K562 (cell line): Measurements from ENCODE around the gene CACNA2D2. TPM values are rescaled to one million over a fixed set of nuclear protein-coding genes. Genes with fewer than 3 reads are reported as not detected.

Experiments used
- CAMTA2 ChIP-seq: fragments of 250-450 bp; sonication (Bioruptor Pico); conservative IDR thresholded peaks from 2 replicates; pipeline ENCODE4 v1.5.1; 2022
- CHD2 ChIP-seq: IDR thresholded peaks from 2 replicates; pipeline ENCODE4 v1.6.1; 2011; ENCODE audit warnings: low read depth, low read length
- HDAC6 ChIP-seq: IDR thresholded peaks from 2 replicates; pipeline ENCODE4 v1.6.1; 2012; ENCODE audit warnings: low read depth, mild to moderate bottlenecking, control low read depth, inconsistent platforms, low read length, moderate library complexity
- KAT8 ChIP-seq: fragments of 450-650 bp; IDR thresholded peaks from 2 replicates; pipeline ENCODE4 v1.6.1; 2016; ENCODE audit warnings: low read depth, mild to moderate bottlenecking
- KLF16 ChIP-seq: IDR thresholded peaks from 2 replicates; pipeline ENCODE4 v1.6.1; 2016; ENCODE audit warnings: antibody characterized with exemption
- NCOR1 ChIP-seq: fragments of 450-650 bp; IDR thresholded peaks from 2 replicates; pipeline ENCODE4 v1.6.1; 2016; ENCODE audit warnings: mild to moderate bottlenecking, moderate library complexity
- OTX1 ChIP-seq: fragments of 450-650 bp; formaldehyde crosslinking; IDR thresholded peaks from 2 replicates; pipeline ENCODE4 v1.4.0; 2022; ENCODE audit warnings: mild to moderate bottlenecking
- SRSF9 ChIP-seq: fragments of 200-400 bp; formaldehyde crosslinking; IDR thresholded peaks from 2 replicates; pipeline ENCODE4 v1.6.1; 2017; ENCODE audit warnings: low read depth, low read length, borderline replicate concordance
- ZNF347 ChIP-seq: fragments of 450-650 bp; formaldehyde crosslinking; IDR thresholded peaks from 2 replicates; pipeline ENCODE4 v1.4.0; 2020; ENCODE audit warnings: low read depth, mild to moderate bottlenecking, moderate library complexity
- ZNF79 ChIP-seq: fragments of 250-450 bp; sonication (Bioruptor Pico); IDR thresholded peaks from 2 replicates; pipeline ENCODE4 v1.4.0; 2020; ENCODE audit warnings: low read depth, mild to moderate bottlenecking, moderate library complexity
- polyA plus RNA-seq, 8 experiments: library from polyadenylated mRNA; depleted of rRNA in 4 of 8; stranded (reverse) in 5 of 8; unstranded in 3 of 8; fragments of >200 nt; fragmentation: Nextera tagmentation in 2 of 8; fragmentation: Illumina TruSeq in 1 of 8; extraction: Ambion mirVana in 2 of 8; extraction: Trizol in 1 of 8; gene quantifications; 2 replicates each; pipeline versions ENCODE4 v1.2.1 to v1.2.3, GENCODE V29; 2011 to 2014; ENCODE audit warnings: inconsistent platforms in 1 of 8, missing spikeins in 1 of 8
- total RNA-seq, 7 experiments: library from RNA; depleted of rRNA in 6 of 7; stranded (reverse); fragments of >200 nt in 6 of 7; fragmentation: Illumina TruSeq in 2 of 7; extraction: Trizol in 2 of 7; gene quantifications; 2 replicates each; pipeline versions ENCODE4 v1.2.1 to v1.2.3, GENCODE V29; 2011 to 2021; ENCODE audit warnings: low replicate concordance in 1 of 7
- TF ChIP-seq, protein P1 (sequence below), 2 experiments: fragments of 450-650 bp in 1 of 2; sonication (generic) in 1 of 2; formaldehyde crosslinking in 1 of 2; IDR thresholded peaks; 2 replicates each; pipeline versions ENCODE4 v1.7.1 to v1.9.0; 2016 to 2022; ENCODE audit warnings: inconsistent platforms in 1 of 2, mild to moderate bottlenecking in 1 of 2, missing genetic modification reagents in 1 of 2
- TF ChIP-seq, protein P2 (sequence below): sonication (generic); formaldehyde crosslinking; IDR thresholded peaks from 2 replicates; pipeline ENCODE4 v1.8.1; 2023; ENCODE audit warnings: missing genetic modification reagents, mild to moderate bottlenecking, borderline replicate concordance

The CACNA2D2 gene
- total and polyA plus RNA-seq, 9 of the 15 experiments (the other 6 are each of a cell fraction or from before 2014, with no cell fraction given): 0.11 to 0.58 (median 0.36) TPM; not detected in 2

DNA sequence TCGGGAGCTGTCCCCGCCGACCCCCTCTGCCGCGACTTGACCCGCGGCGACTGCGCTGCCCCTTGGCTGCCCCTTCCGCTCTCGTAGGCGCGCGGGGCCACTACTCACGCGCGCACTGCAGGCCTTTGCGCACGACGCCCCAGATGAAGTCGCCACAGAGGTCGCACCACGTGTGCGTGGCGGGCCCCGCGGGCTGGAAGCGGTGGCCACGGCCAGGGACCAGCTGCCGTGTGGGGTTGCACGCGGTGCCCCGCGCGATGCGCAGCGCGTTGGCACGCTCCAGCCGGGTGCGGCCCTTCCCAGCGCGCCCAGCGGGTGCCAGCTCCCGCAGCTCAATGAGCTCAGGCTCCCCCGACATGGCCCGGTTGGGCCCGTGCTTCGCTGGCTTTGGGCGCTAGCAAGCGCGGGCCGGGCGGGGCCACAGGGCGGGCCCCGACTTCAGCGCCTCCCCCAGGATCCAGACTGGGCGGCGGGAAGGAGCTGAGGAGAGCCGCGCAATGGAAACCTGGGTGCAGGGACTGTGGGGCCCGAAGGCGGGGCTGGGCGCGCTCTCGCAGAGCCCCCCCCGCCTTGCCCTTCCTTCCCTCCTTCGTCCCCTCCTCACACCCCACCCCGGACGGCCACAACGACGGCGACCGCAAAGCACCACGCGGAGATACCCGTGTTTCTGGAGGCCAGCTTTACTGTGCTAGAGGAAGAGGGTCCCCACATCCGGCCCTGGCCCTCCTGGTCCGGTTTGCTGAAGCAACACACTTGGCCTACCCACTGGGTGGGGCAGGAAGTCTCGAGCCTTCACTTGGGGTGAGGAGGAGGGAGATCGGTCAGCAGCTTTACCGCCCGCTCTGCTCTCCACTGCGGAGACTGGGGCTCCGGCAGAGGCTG is 162.7 kb downstream of the CACNA2D2 start, which contains the start of gene RASSF1 (continued):
- TF ChIP-seq, protein P1, sequence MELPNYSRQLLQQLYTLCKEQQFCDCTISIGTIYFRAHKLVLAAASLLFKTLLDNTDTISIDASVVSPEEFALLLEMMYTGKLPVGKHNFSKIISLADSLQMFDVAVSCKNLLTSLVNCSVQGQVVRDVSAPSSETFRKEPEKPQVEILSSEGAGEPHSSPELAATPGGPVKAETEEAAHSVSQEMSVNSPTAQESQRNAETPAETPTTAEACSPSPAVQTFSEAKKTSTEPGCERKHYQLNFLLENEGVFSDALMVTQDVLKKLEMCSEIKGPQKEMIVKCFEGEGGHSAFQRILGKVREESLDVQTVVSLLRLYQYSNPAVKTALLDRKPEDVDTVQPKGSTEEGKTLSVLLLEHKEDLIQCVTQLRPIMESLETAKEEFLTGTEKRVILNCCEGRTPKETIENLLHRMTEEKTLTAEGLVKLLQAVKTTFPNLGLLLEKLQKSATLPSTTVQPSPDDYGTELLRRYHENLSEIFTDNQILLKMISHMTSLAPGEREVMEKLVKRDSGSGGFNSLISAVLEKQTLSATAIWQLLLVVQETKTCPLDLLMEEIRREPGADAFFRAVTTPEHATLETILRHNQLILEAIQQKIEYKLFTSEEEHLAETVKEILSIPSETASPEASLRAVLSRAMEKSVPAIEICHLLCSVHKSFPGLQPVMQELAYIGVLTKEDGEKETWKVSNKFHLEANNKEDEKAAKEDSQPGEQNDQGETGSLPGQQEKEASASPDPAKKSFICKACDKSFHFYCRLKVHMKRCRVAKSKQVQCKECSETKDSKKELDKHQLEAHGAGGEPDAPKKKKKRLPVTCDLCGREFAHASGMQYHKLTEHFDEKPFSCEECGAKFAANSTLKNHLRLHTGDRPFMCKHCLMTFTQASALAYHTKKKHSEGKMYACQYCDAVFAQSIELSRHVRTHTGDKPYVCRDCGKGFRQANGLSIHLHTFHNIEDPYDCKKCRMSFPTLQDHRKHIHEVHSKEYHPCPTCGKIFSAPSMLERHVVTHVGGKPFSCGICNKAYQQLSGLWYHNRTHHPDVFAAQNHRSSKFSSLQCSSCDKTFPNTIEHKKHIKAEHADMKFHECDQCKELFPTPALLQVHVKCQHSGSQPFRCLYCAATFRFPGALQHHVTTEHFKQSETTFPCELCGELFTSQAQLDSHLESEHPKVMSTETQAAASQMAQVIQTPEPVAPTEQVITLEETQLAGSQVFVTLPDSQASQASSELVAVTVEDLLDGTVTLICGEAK (IDR thresholded peaks at IDR 0.05): 0 out of 2 replicates have a peak, but pooled peaks have one; percentile 44
- TF ChIP-seq, protein P1 (CRISPR knock-in tag; IDR thresholded peaks at IDR 0.05): no peak
- TF ChIP-seq CHD2 (no peak), NCOR1 (no peak), HDAC6 (no peak), KLF16 (no peak), ZNF79 (CRISPR knock-in tag) (no peak), CAMTA2 (no peak), SRSF9 (no peak), KAT8 (no peak), OTX1 (CRISPR knock-in tag) (no peak), ZNF347 (CRISPR knock-in tag) (no peak)
- TF ChIP-seq, protein P2, sequence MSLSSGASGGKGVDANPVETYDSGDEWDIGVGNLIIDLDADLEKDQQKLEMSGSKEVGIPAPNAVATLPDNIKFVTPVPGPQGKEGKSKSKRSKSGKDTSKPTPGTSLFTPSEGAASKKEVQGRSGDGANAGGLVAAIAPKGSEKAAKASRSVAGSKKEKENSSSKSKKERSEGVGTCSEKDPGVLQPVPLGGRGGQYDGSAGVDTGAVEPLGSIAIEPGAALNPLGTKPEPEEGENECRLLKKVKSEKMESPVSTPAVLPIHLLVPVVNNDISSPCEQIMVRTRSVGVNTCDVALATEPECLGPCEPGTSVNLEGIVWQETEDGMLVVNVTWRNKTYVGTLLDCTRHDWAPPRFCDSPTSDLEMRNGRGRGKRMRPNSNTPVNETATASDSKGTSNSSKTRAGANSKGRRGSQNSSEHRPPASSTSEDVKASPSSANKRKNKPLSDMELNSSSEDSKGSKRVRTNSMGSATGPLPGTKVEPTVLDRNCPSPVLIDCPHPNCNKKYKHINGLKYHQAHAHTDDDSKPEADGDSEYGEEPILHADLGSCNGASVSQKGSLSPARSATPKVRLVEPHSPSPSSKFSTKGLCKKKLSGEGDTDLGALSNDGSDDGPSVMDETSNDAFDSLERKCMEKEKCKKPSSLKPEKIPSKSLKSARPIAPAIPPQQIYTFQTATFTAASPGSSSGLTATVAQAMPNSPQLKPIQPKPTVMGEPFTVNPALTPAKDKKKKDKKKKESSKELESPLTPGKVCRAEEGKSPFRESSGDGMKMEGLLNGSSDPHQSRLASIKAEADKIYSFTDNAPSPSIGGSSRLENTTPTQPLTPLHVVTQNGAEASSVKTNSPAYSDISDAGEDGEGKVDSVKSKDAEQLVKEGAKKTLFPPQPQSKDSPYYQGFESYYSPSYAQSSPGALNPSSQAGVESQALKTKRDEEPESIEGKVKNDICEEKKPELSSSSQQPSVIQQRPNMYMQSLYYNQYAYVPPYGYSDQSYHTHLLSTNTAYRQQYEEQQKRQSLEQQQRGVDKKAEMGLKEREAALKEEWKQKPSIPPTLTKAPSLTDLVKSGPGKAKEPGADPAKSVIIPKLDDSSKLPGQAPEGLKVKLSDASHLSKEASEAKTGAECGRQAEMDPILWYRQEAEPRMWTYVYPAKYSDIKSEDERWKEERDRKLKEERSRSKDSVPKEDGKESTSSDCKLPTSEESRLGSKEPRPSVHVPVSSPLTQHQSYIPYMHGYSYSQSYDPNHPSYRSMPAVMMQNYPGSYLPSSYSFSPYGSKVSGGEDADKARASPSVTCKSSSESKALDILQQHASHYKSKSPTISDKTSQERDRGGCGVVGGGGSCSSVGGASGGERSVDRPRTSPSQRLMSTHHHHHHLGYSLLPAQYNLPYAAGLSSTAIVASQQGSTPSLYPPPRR (CRISPR knock-in tag): no peak
